RWPE2 (cell line): ENCODE measurements around the gene PGLYRP3.

Experiments
- ATAC-seq: fragments of 200-7000 bp; cut with Tn5 transposase; 3 replicates; pipeline ENCODE4 v1.9.1; 2021; ENCODE audit warnings: low read depth
- DNase-seq: peaks from one replicate; pipeline ENCODE4 v3.0.0-alpha.2; 2020; ENCODE audit warnings: low spot score
- H3K27ac ChIP-seq: fragments of 450-650 bp; 2 replicates; pipeline ENCODE4 v1.5.1; 2017; ENCODE audit warnings: mild to moderate bottlenecking; ENCODE audit not compliant: poor library complexity, severe bottlenecking
- H3K27me3 ChIP-seq: fragments of 250-450 bp; sonication (Bioruptor Pico); 2 replicates; pipeline ENCODE4 v1.5.1; 2021; ENCODE audit warnings: mild to moderate bottlenecking, moderate library complexity; ENCODE audit not compliant: insufficient read depth, poor library complexity, severe bottlenecking
- H3K36me3 ChIP-seq: fragments of 250-450 bp; sonication (Bioruptor Pico); 2 replicates; pipeline ENCODE4 v1.5.1; 2020; ENCODE audit warnings: low read depth, mild to moderate bottlenecking, moderate library complexity
- H3K4me1 ChIP-seq: fragments of 250-450 bp; sonication (Bioruptor Pico); 2 replicates; pipeline ENCODE4 v1.5.1; 2021; ENCODE audit warnings: mild to moderate bottlenecking, moderate library complexity; ENCODE audit not compliant: insufficient read depth, poor library complexity, severe bottlenecking
- H3K4me3 ChIP-seq: fragments of 250-450 bp; sonication (Bioruptor Pico); 2 replicates; pipeline ENCODE4 v1.5.1; 2021; ENCODE audit warnings: mild to moderate bottlenecking, moderate library complexity; ENCODE audit not compliant: severe bottlenecking
- H3K9me3 ChIP-seq: fragments of 250-450 bp; sonication (Bioruptor Pico); 2 replicates; pipeline ENCODE4 v1.5.1; 2021; ENCODE audit warnings: mild to moderate bottlenecking, moderate library complexity; ENCODE audit not compliant: severe bottlenecking
- CTCF ChIP-seq: fragments of 450-650 bp; IDR thresholded peaks from one replicate; pipeline ENCODE4 v1.5.1; 2017; ENCODE audit warnings: mild to moderate bottlenecking, moderate library complexity; ENCODE audit not compliant: poor library complexity, severe bottlenecking

Gene PGLYRP3

GRCh38 chr1:153309441-153309840 lies 3.3 kb downstream of the PGLYRP3 start:
- H3K36me3 ChIP-seq = no peaks in the 10 kb centered on the region
- no peak overlapping the region for H3K4me3 ChIP-seq
- TF ChIP-seq CTCF = no peak
- no peak overlapping the region for H3K27ac ChIP-seq
- H3K9me3 ChIP-seq = no peaks in the 10 kb centered on the region
- H3K27me3 ChIP-seq = no peaks in the 10 kb centered on the region
- no peak for DNase-seq
- no peak for ATAC-seq
- H3K4me1 ChIP-seq = no peaks in the 10 kb centered on the region

- no peak for DNase-seq
- no peak overlapping the region for H3K27ac ChIP-seq
These were observed 4.2 kb downstream of the PGLYRP3 start for GRCh38 chr1:153308540-153308939.

GRCh38 chr1:153307221-153307600 lies 5.5 kb downstream of the PGLYRP3 start:
- no peak for TF ChIP-seq CTCF
- no peaks in the 10 kb centered on the region for H3K9me3 ChIP-seq
- ATAC-seq (no peak), DNase-seq (no peak)
- no peak overlapping the region for H3K4me3 ChIP-seq
- H3K36me3 ChIP-seq = no peaks in the 10 kb centered on the region
- H3K4me1 ChIP-seq = no peaks in the 10 kb centered on the region
- H3K27ac ChIP-seq = no peak overlapping the region
- H3K27me3 ChIP-seq = no peaks in the 10 kb centered on the region

More at GRCh38 chr1:153308540-153308939, 4.2 kb downstream of the PGLYRP3 start:
- H3K36me3 ChIP-seq = no peaks in the 10 kb centered on the region
- H3K4me1 ChIP-seq = no peaks in the 10 kb centered on the region
- H3K9me3 ChIP-seq = no peaks in the 10 kb centered on the region
- H3K4me3 ChIP-seq = no peak overlapping the region
- no peak for ATAC-seq
- no peaks in the 10 kb centered on the region for H3K27me3 ChIP-seq
- TF ChIP-seq CTCF = no peak

GRCh38 chr1:153306303-153307220 lies 6.2 kb downstream of the PGLYRP3 start:
- no peak overlapping the region for H3K4me3 ChIP-seq

More at GRCh38 chr1:153306303-153307220, 6.2 kb downstream of the PGLYRP3 start:
- Histone ChIP-seq H3K9me3 (no peaks in the 10 kb centered on the region), H3K27ac (no peak overlapping the region), H3K27me3 (peaks cover 2% of the 10 kb centered on the region), H3K36me3 (no peaks in the 10 kb centered on the region), H3K4me1 (no peaks in the 10 kb centered on the region)
- no peak for DNase-seq
- no peak for ATAC-seq
- no peak for TF ChIP-seq CTCF
